Naive thymus-derived CD4-positive, alpha-beta T cell (primary cell): ENCODE data around the gene BTG2. TPM values are rescaled to one million over a fixed set of nuclear protein-coding genes. Genes with fewer than 3 reads are reported as not detected.

Experiments
- ATAC-seq: fragments of 150-1000 bp; cut with Tn5 transposase; 2 replicates; pipeline ENCODE4 v1.10.0; 2021; ENCODE audit warnings: mild to moderate bottlenecking, moderate library complexity
- CTCF ChIA-PET: fragments of 350-600 bp; sonication (Branson Sonifier 250); formaldehyde crosslinking; loops from one replicate; lab custom pipeline; 2021; ENCODE audit warnings: antibody characterized with exemption; lab: Charles Lee
- POLR2A ChIA-PET: fragments of 350-600 bp; sonication (Branson Sonifier 250); formaldehyde crosslinking; loops from one replicate; lab custom pipeline; 2021; ENCODE audit warnings: antibody characterized with exemption, inconsistent platforms; lab: Charles Lee
- DNase-seq, 9 donors: peaks; one replicate each; pipeline versions ENCODE4 v3.0.0 to v3.0.0-alpha.2; 2020 to 2022; ENCODE audit warnings: mixed read lengths in 1 of 9
- H3K27ac ChIP-seq: one replicate; pipeline ENCODE4 v1.7.0; 2013; ENCODE audit warnings: mild to moderate bottlenecking, low read depth, low read length, moderate library complexity
- H3K27me3 ChIP-seq, 2 donors: one replicate each; pipeline ENCODE4 v1.7.0; 2013; ENCODE audit warnings: low read length in 2 of 2, mild to moderate bottlenecking in 2 of 2, moderate library complexity in 2 of 2; ENCODE audit not compliant: control insufficient read depth in 2 of 2, insufficient read depth in 2 of 2
- H3K36me3 ChIP-seq, 3 experiments: 1 replicate in 2 of 3; 2 replicates in 1 of 3; pipeline ENCODE4 v1.7.0; 2013; ENCODE audit warnings: low read length in 3 of 3, mild to moderate bottlenecking in 3 of 3, moderate library complexity in 1 of 3; ENCODE audit not compliant: insufficient read depth in 3 of 3, control insufficient read depth in 2 of 3
- H3K4me1 ChIP-seq, 2 donors: one replicate each; pipeline ENCODE4 v1.7.0; 2013; ENCODE audit warnings: low read length in 2 of 2, mild to moderate bottlenecking in 2 of 2, moderate library complexity in 1 of 2; ENCODE audit not compliant: control insufficient read depth in 2 of 2, insufficient read depth in 2 of 2
- H3K4me3 ChIP-seq: 2 replicates; pipeline ENCODE4 v1.7.0; 2013; ENCODE audit warnings: mild to moderate bottlenecking, low read length
- H3K9me3 ChIP-seq, 3 experiments: 1 replicate in 2 of 3; 2 replicates in 1 of 3; pipeline ENCODE4 v1.7.0; 2013; ENCODE audit warnings: low read length in 3 of 3; ENCODE audit not compliant: control insufficient read depth in 2 of 3
- H3K27ac Mint-ChIP-seq, 9 donors: one replicate each; pipeline ENCODE4 v1.8.0; 2020 to 2022; ENCODE audit warnings: mixed read lengths in 9 of 9, mild to moderate bottlenecking in 8 of 9, moderate library complexity in 5 of 9, inconsistent platforms in 2 of 9
- H3K27me3 Mint-ChIP-seq, 5 donors: one replicate each; pipeline ENCODE4 v1.8.0; 2021 to 2022; ENCODE audit warnings: mixed read lengths in 5 of 5, mild to moderate bottlenecking in 1 of 5
- H3K36me3 Mint-ChIP-seq, 5 donors: one replicate each; pipeline ENCODE4 v1.8.0; 2020 to 2022; ENCODE audit warnings: mixed read lengths in 5 of 5, mild to moderate bottlenecking in 3 of 5, inconsistent platforms in 1 of 5
- H3K4me1 Mint-ChIP-seq, 7 donors: one replicate each; pipeline ENCODE4 v1.8.0; 2020 to 2022; ENCODE audit warnings: mixed read lengths in 7 of 7, mild to moderate bottlenecking in 3 of 7, inconsistent platforms in 1 of 7
- H3K4me3 Mint-ChIP-seq, 10 donors: one replicate each; pipeline ENCODE4 v1.8.0; 2020 to 2022; ENCODE audit warnings: mild to moderate bottlenecking in 10 of 10, mixed read lengths in 10 of 10, moderate library complexity in 6 of 10, inconsistent platforms in 2 of 10
- H3K9me3 Mint-ChIP-seq, 11 donors: one replicate each; pipeline ENCODE4 v1.8.0; 2020 to 2022; ENCODE audit warnings: mixed read lengths in 11 of 11, mild to moderate bottlenecking in 4 of 11, inconsistent platforms in 1 of 11, moderate library complexity in 1 of 11
- intact Hi-C, 2 donors: fragments of 100-400 bp; cut with micrococcal nuclease; formaldehyde crosslinking; loops; one replicate each; pipeline ENCODE4 v1.15.1; 2023
- polyA plus RNA-seq, 2 donors: library from polyadenylated mRNA; unstranded; fragments of 300-500 nt; fragmentation: Illumina TruSeq; gene quantifications; one replicate each; pipeline ENCODE4 v1.2.3, GENCODE V29; 2021
- total RNA-seq, 6 experiments: library from RNA in 5 of 6; stranded (reverse) in 5 of 6; gene quantifications; 1 replicate in 5 of 6; 2 replicates in 1 of 6; pipeline ENCODE4 v1.2.3 and lab custom pipeline; 2021 to 2026

The BTG2 gene
- total and polyA plus RNA-seq, 7 experiments from 2014 or later: 118 to 654 (median 236) TPM

- CTCF ChIA-PET: interaction anchor here (0.6 to 16.2 kb wide), 8 partner anchors 9 to 785 kb away, joined by 3 to 480 read pairs (median 4); partner anchors contain the start of gene BTG2
- H3K4me3 Mint-ChIP-seq: no peak overlapping the region
- H3K36me3 Mint-ChIP-seq: peaks cover 0 to 5% (median 0%) of the 10 kb centered on the region in 5 donors
- no peaks in the 10 kb centered on the region for H3K27me3 ChIP-seq
- DNase-seq (no peak), ATAC-seq (no peak)
- POLR2A ChIA-PET: interaction anchor here (1.0 to 2.9 kb wide), 2 partner anchors 72 to 77 kb away, joined by 3 to 12 read pairs; no protein-coding TSS in a partner anchor
- H3K9me3 ChIP-seq: no peaks in the 10 kb centered on the region
- H3K27me3 Mint-ChIP-seq: peaks cover 10 to 58% (median 23%) of the 10 kb centered on the region in 5 donors
- peaks cover 0 to 10% of the 10 kb centered on the region in 2 donors for H3K4me1 ChIP-seq
- peaks cover 7 to 22% (median 14%) of the 10 kb centered on the region in 7 donors for H3K4me1 Mint-ChIP-seq
- H3K27ac ChIP-seq: no peak overlapping the region
- intact Hi-C loops: loop anchor here in 1 of 2 donors (5.0 to 10.0 kb wide), 2 partner anchors 61 to 358 kb away; no protein-coding TSS in a partner anchor
- no peaks in the 10 kb centered on the region for H3K36me3 ChIP-seq
- H3K4me3 ChIP-seq: no peak overlapping the region
- no peak overlapping the region for H3K27ac Mint-ChIP-seq
- H3K9me3 Mint-ChIP-seq: peaks cover 0 to 1% (median 0%) of the 10 kb centered on the region in 11 donors
Measured at GRCh38 chr1:203343956-203344754, 38.8 kb downstream of the BTG2 start.

DNA sequence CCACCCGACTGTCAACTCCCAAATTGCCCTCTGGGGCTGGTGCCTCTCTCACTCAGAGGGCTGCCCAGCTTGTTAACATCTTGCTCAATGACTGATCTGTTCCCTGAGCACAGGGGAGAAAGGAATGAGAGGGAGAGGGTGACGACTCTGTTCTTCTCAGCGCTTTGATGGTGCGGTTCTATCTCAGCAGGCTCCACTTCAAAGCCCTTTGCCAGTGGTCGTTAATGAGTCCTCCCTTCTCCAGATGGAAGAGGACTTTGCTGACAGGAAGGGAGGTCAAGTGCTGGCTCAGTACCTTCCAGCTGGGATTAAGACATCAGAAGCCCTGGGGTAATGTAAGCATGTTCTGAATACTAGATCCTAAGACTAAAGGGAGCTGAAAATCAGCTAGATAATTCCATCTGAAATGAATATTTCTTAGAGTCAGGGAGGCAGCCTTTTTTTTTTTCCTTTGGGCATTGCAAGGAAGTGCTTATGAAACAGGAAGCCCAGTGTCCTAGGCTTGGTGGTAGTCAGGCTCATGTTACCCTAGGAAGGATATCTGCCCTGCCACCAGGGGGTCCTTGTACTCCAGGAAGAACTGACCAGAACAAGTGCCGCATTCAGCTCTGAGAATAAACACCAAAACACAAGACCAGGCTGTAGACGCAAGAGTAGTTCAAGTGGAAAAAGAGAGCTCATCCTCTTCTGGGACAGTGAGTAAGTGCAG, 40.9 kb downstream of the BTG2 start:
- Histone ChIP-seq H3K27me3 (no peaks in the 10 kb centered on the region), H3K4me3 (no peak overlapping the region), H3K27ac (no peak overlapping the region), H3K4me1 (peaks cover 0 to 6% of the 10 kb centered on the region in 2 donors), H3K36me3 (no peaks in the 10 kb centered on the region), H3K9me3 (no peaks in the 10 kb centered on the region)
- Mint-ChIP-seq H3K36me3 (peaks cover 0 to 5% (median 0%) of the 10 kb centered on the region in 5 donors), H3K4me1 (peaks cover 5 to 20% (median 7%) of the 10 kb centered on the region in 7 donors), H3K27ac (no peak overlapping the region), H3K9me3 (peaks cover 0 to 1% (median 0%) of the 10 kb centered on the region in 11 donors), H3K4me3 (no peak overlapping the region), H3K27me3 (peaks cover 18 to 48% (median 24%) of the 10 kb centered on the region in 5 donors)
- no peak for ATAC-seq
- POLR2A ChIA-PET: no interaction called here
- intact Hi-C loops: loop anchor here in 1 of 2 donors (10.0 kb wide), 1 partner anchor 59 kb away; no protein-coding TSS in a partner anchor
- CTCF ChIA-PET: interaction anchor here (0.6 to 16.2 kb wide), 3 partner anchors 72 to 142 kb away, joined by 4 to 480 read pairs (median 5); no protein-coding TSS in a partner anchor
- no peak for DNase-seq

GRCh38 chr1:203346769-203347102, 41.4 kb downstream of the BTG2 start:
- Histone ChIP-seq H3K36me3 (no peaks in the 10 kb centered on the region), H3K27me3 (no peaks in the 10 kb centered on the region), H3K4me3 (no peak overlapping the region), H3K9me3 (no peaks in the 10 kb centered on the region), H3K27ac (no peak overlapping the region), H3K4me1 (peaks cover 0 to 6% of the 10 kb centered on the region in 2 donors)
- Mint-ChIP-seq H3K27ac (no peak overlapping the region), H3K27me3 (peaks cover 18 to 49% (median 27%) of the 10 kb centered on the region in 5 donors), H3K9me3 (peaks cover 0 to 3% (median 0%) of the 10 kb centered on the region in 11 donors), H3K4me3 (no peak overlapping the region), H3K36me3 (peaks cover 0 to 5% (median 0%) of the 10 kb centered on the region in 5 donors), H3K4me1 (peaks cover 5 to 19% (median 8%) of the 10 kb centered on the region in 7 donors)
- ChIA-PET POLR2A (no interaction called here), CTCF (interaction anchor here (1.5 to 16.2 kb wide), 2 partner anchors 72 to 142 kb away, joined by 4 to 480 read pairs; no protein-coding TSS in a partner anchor)
- DNase-seq: no peak
- ATAC-seq: no peak
- intact Hi-C loops: loop anchor here in 1 of 2 donors (10.0 kb wide), 1 partner anchor 58 kb away; no protein-coding TSS in a partner anchor

- CTCF ChIA-PET: interaction anchor here (1.5 kb wide), 1 partner anchor 12 kb away, joined by 4 read pairs; no protein-coding TSS in a partner anchor
- Mint-ChIP-seq H3K4me1 (peaks cover 0 to 9% (median 4%) of the 10 kb centered on the region in 7 donors), H3K36me3 (peaks cover 0 to 5% (median 0%) of the 10 kb centered on the region in 5 donors), H3K27me3 (peaks cover 32 to 48% (median 35%) of the 10 kb centered on the region in 5 donors), H3K4me3 (no peak overlapping the region), H3K9me3 (peaks cover 0 to 2% (median 0%) of the 10 kb centered on the region in 11 donors), H3K27ac (no peak overlapping the region)
- intact Hi-C loops: loop anchor here in 1 of 2 donors (10.0 kb wide), 1 partner anchor 56 kb away; no protein-coding TSS in a partner anchor
- Histone ChIP-seq H3K27ac (no peak overlapping the region), H3K4me3 (no peak overlapping the region), H3K36me3 (no peaks in the 10 kb centered on the region), H3K4me1 (no peaks in the 10 kb centered on the region), H3K9me3 (no peaks in the 10 kb centered on the region), H3K27me3 (no peaks in the 10 kb centered on the region)
- ATAC-seq (no peak), DNase-seq (no peak)
- POLR2A ChIA-PET: no interaction called here
Measured at GRCh38 chr1:203349166-203349565, 43.8 kb downstream of the BTG2 start.

GRCh38 chr1:203349773-203350524, 44.6 kb downstream of the BTG2 start:
- Mint-ChIP-seq H3K27ac (no peak overlapping the region), H3K36me3 (peaks cover 0 to 5% (median 0%) of the 10 kb centered on the region in 5 donors), H3K27me3 (peaks cover 28 to 42% (median 33%) of the 10 kb centered on the region in 5 donors), H3K9me3 (peaks cover 0 to 2% (median 0%) of the 10 kb centered on the region in 11 donors), H3K4me1 (peaks cover 0 to 9% (median 4%) of the 10 kb centered on the region in 7 donors), H3K4me3 (no peak overlapping the region)
- CTCF ChIA-PET: interaction anchor here (0.8 to 1.5 kb wide), 2 partner anchors 81 to 83 kb away, joined by 3 to 7 read pairs; no protein-coding TSS in a partner anchor
- ATAC-seq: no peak
- Histone ChIP-seq H3K27ac (no peak overlapping the region), H3K9me3 (no peaks in the 10 kb centered on the region), H3K27me3 (no peaks in the 10 kb centered on the region), H3K36me3 (no peaks in the 10 kb centered on the region), H3K4me3 (no peak overlapping the region), H3K4me1 (no peaks in the 10 kb centered on the region)
- intact Hi-C loops: loop anchor here in 1 of 2 donors (10.0 kb wide), 1 partner anchor 55 kb away; no protein-coding TSS in a partner anchor
- POLR2A ChIA-PET: interaction anchor here (0.6 kb wide), 1 partner anchor 1165 kb away, joined by 3 read pairs; no protein-coding TSS in a partner anchor
- no peak for DNase-seq
